Measurements from ENCODE around the gene AKAP1.

GRCh38 chr17:57048096-57048495 is 37.0 kb upstream of the AKAP1 start:
- TF ChIP-seq ELK1 (IDR thresholded peaks at IDR 0.05; ENCODE audit: low read depth, low read length) (no peak), ESRRA (IDR thresholded peaks at IDR 0.05; ENCODE audit: borderline replicate concordance, low read length) (no peak), ZNF302 (CRISPR knock-in tag; IDR thresholded peaks at IDR 0.05) (no peak), SMC3 (IDR thresholded peaks at IDR 0.05) (no peak), RFX5 (IDR thresholded peaks at IDR 0.05) (no peak), NPAS2 (CRISPR knock-in tag; IDR thresholded peaks at IDR 0.05; ENCODE audit: borderline replicate concordance) (no peak), PHF8 (IDR thresholded peaks at IDR 0.05; ENCODE audit: borderline replicate concordance, low read depth) (no peak)
- TF ChIP-seq, protein P1, sequence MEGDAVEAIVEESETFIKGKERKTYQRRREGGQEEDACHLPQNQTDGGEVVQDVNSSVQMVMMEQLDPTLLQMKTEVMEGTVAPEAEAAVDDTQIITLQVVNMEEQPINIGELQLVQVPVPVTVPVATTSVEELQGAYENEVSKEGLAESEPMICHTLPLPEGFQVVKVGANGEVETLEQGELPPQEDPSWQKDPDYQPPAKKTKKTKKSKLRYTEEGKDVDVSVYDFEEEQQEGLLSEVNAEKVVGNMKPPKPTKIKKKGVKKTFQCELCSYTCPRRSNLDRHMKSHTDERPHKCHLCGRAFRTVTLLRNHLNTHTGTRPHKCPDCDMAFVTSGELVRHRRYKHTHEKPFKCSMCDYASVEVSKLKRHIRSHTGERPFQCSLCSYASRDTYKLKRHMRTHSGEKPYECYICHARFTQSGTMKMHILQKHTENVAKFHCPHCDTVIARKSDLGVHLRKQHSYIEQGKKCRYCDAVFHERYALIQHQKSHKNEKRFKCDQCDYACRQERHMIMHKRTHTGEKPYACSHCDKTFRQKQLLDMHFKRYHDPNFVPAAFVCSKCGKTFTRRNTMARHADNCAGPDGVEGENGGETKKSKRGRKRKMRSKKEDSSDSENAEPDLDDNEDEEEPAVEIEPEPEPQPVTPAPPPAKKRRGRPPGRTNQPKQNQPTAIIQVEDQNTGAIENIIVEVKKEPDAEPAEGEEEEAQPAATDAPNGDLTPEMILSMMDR (IDR thresholded peaks at IDR 0.05): no peak
